GM18507 (cell line): Measurements from ENCODE around the gene CYP11A1.

Experiments used
- DNase-seq: peaks from one replicate; pipeline ENCODE4 v3.0.0; 2011; ENCODE audit warnings: low read depth; ENCODE audit not compliant: insufficient read length; ENCODE audit errors: extremely low spot score
- FAIRE-seq: peaks from 2 replicates; lab custom pipeline; 2011; peaks lifted over from hg19 to GRCh38; lab: Jason Lieb, UNC

Gene CYP11A1

GRCh38 chr15:74312445-74313007, 54.9 kb downstream of the CYP11A1 start:
- DNase-seq: no peak
- no peak for FAIRE-seq

DNA sequence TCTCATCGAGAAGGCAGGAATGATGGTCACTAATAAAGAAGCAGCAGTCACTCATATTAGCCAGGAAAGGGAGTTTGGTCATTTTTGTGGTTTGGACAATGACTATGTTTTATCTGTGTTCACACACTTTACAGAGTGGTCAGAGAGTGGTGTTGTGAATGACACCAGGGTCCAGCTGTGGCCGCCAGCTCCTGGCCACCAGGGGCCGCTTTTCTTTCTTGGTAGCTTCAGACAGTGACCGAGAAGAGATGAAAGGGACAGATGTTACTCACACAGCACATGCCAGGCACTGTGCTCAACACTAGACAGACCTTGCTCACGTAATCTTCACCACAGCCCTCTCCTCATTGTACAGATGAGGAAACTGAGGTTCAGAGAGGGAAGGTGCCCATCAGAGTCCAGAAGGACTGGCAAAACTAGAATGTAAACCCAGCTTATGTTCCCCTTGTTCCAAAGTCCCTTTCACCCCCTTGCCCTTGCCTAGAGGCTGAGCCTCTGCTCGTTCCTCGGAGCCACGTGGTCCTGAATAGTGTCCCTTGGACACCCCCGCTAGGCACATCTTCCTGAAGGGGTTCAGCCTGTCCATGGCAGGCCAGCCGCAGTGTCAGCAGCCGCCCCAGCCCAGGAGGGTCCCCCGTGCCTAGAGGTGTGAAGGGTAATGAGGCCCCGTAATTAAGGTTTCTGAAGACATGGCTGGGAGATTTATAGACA, 55.6 kb downstream of the CYP11A1 start:
- FAIRE-seq: peak; percentile 70
- DNase-seq: no peak

DNA sequence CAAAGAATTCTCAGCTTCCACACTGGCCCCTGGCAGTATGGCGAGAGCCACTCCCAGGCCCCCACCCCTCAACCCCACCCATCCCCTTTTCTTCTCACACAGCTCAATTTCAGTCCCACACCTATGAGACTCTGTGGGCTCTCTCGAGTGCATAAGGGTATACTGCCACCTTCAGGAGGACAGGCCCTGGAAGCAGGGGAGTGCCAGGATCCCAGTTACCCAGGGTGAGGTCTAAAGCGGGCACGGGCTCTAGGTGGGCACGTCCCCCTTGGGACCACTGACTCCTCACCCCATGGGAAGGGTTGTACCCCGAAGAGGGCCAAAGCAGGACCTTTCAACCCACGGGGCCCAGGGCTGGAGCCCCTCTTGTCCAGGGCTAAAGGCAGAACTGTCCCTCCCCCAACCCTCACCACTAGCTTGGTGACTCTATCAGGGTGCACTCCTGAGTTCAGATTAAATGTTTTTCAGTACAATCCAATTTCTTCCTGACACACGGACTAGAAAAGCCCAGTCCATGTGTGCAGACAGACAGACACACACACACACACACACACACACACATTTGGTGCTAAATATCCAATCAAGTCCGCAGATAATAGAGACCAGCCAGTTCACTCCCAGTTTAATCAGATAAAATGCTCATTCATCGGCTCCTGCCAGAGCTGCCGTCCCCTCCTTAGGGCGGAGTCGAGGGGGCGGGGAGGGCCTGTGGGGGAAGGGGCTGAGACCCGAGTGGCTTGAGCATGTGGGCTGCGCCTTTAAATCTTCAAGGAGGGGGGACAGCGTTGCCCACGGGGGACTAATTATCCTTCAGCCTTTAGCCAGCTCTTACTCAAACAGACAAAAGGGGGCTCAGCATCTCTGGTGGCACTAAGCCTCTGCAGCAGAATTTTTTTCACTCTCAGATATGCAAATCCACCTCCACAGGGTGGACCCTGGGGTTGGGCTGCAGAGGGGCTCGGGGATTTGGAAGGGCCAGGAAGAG, 59.3 kb downstream of the CYP11A1 start:
- FAIRE-seq (peak; percentile 78), DNase-seq (no peak)

DNA sequence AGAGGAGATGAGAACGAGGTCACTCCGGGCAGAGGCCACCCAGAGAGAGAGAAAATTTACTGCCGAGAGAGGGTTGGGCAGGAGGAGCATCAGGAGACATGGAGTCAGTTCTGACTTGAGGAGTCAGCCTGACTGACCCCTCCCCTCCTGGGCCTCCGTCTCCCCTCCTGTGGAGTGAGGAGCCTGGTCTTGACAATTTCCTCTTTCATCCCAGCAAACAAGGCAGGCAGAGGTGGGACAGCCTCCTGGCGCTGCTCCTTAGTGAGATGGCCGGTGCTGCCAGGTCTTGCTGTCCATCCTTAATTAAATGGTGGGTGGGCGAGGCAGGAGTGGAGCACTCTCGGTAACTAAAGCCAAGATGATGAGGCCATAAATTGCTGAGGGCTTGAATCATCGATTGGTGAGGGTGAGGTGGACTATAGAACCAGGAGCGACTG, 60.6 kb downstream of the CYP11A1 start:
- FAIRE-seq (no peak), DNase-seq (no peak)

DNA sequence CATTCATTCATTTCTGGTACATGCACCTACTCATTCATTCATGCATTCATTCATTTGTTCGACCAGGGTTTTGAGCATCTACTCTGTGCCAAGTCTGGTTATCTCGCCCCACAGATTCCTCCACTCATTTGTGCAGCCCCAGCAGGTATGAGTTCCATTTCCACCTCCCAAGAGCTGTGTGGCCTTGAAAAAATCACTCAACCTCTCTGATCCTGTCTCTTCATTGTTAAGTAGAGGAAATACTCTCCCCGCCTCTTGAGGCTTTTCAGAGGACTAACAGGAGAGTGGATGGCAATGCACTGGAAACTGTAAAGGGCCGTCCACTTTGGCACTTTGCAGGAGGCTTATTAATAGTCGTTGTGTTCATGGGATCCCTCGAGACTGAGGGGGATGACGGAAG, 61.8 kb downstream of the CYP11A1 start:
- no peak for DNase-seq
- FAIRE-seq: no peak

GRCh38 chr15:74304431-74304830, 63.0 kb downstream of the CYP11A1 start:
- no peak for DNase-seq
- no peak for FAIRE-seq

GRCh38 chr15:74303741-74304309, 63.6 kb downstream of the CYP11A1 start:
- DNase-seq (no peak), FAIRE-seq (no peak)

GRCh38 chr15:74302821-74303359, 64.6 kb downstream of the CYP11A1 start:
- DNase-seq (peak; percentile 49), FAIRE-seq (peak; percentile 60)

GRCh38 chr15:74301583-74302361, 65.7 kb downstream of the CYP11A1 start:
- DNase-seq (no peak), FAIRE-seq (no peak)

DNA sequence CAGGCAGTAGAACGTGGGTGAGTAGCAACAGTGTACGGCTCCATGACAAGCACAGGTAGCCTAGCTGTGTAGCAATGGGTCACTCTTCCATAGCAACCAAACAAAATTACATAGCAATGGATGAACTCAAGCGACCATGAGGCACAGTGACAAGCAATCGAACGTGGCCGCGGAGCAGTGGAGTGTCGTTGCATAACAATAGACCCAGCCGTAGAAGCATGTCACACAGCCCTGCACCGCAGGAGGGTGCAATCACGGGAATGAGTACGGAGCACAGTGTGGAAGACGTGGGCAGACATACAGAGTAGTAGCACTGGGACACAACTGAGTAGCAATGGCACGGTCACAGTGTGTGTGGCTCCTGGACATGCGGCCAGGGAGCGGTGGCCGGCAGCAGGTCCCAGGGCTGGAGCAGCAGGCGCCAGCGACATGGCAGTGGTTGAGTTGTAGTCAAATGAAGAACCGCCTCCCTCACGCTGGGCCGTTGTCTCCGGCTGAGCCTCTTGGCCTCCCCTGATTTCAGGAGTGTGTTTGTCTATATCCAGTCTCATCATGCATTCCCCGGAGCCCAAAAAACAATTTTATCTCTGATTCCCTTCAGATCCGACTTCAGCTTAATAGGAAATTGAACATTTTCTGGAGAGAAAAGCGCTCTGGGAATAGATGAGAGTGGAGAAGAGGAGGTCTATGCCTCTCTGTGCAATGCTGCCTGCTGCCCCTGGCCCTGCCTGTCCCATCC, 67.2 kb downstream of the CYP11A1 start:
- FAIRE-seq: no peak
- DNase-seq: no peak

DNA sequence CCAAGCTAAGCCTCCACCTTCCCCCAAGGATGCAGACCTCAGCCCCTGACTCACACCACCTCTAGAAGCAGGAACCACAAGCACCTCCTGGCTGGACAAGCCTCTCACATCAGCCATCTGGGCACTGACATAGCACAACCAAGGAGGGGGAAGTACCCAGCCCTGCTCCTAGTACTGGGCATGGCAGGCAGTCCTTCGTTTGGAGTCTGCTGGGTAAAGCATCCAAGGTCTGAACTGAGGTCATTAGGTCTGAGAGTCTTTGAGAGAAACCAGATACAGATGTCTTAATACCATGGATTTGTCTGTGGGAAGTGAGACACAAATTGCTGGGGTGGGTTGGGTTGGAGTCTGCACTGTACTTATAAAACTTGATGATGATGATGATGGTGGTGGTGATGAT, 69.6 kb downstream of the CYP11A1 start:
- DNase-seq (no peak), FAIRE-seq (no peak)

- DNase-seq: no peak
- no peak for FAIRE-seq
Observed at GRCh38 chr15:74295800-74296199, 71.6 kb downstream of the CYP11A1 start.

- DNase-seq (no peak), FAIRE-seq (no peak)
Observed at GRCh38 chr15:74294010-74294409, 73.4 kb downstream of the CYP11A1 start.

DNA sequence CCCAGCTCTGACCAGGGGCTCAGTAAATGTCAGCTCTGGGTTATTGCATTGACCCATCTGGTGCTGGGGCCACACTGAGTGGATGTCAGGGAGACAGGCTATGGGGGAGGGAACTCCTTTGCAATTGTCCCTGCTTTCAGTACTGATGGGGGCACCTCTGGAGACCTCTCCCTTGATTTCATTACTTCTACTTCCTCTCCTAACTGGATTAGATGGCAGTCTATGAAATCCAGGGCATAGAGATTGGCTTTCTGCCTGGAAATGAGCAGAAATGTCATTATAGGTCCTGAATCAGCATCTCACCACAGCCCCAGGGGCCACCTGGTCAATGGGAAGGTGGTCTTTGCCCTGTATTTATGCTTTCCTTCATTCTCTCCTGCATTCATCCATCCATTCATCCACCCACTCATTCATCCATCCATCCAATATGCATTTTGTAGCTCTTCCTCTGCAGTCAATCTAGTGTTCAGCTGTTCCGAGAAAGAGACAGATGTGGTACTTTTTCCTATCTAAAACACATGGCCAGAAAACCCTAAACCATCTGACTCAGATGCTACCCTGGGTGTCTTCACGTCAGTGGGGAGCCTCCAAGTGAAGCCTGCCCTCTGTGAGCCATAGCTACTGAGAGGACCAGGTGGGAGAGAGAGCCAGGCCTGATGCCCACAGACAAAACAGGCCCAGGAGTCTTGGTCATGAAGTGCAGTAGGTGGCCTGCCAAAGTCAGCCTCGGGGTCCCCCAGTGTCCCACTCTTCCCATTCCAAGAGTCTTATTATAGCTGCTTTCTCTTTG, 74.2 kb downstream of the CYP11A1 start:
- no peak for DNase-seq

GRCh38 chr15:74291101-74292071, 76.1 kb downstream of the CYP11A1 start:
- FAIRE-seq (peak; percentile 81), DNase-seq (peak; percentile 70)

More for the DNA sequence above, 74.2 kb downstream of the CYP11A1 start:
- no peak for FAIRE-seq

DNA sequence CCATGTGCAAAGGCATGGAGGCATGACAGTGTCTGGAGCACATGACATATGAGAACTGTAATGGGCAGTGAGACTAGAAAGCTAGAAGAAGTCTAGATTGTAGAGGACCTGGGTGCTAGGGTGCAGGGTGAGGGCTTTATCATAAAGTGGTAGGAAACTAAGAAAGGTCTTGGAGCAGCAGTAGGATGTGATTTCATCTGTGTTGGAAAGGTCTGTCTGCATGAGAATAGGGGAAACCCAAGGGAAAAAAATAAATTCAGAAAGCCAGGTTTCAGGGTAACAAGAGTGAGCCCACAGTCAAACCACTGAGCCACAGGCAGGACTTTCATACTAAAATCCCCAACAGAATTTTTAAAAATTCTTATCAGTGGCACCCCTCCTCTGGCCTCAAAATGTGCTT, 76.8 kb downstream of the CYP11A1 start:
- no peak for FAIRE-seq
- DNase-seq: no peak
